ENCODE data around the gene TMEM69.

DNA sequence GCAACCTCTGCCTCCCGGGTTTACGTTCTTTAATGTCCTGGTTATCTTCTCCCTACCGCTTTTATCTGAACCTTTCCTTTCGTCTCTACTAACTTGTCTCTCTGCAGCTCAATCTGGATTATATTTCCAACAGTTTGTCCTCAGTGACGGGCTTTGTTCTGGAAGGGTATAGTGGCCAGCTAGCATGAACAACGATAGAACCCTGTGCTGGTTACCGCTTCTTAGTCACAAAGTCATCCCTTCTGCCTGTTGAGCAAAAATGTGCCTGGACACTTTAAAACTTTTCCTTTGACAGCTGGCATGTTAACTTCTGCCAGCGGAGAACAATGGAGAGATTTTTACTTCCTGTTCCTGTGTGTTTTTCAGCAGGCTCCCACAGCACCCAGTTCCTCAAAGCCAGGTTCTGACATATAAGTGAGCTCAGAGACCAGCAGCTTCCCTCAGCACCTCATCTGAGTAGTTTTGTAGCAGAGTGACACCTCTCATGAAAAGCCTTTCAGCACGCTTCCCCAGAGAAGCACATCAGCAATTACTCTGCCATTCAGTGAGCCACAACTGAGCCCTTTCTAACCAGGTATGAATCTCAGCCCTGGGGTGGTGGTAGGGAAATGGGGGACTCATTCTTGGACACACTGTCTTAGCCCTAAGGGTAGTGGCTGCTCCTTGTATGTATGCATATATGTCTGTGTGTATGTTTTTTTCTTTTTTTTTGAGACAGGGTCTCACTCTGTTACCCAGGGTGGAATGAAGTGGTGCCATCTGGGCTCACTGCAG, 40.5 kb upstream of the TMEM69 start:
- TF ChIP-seq, protein P1, sequence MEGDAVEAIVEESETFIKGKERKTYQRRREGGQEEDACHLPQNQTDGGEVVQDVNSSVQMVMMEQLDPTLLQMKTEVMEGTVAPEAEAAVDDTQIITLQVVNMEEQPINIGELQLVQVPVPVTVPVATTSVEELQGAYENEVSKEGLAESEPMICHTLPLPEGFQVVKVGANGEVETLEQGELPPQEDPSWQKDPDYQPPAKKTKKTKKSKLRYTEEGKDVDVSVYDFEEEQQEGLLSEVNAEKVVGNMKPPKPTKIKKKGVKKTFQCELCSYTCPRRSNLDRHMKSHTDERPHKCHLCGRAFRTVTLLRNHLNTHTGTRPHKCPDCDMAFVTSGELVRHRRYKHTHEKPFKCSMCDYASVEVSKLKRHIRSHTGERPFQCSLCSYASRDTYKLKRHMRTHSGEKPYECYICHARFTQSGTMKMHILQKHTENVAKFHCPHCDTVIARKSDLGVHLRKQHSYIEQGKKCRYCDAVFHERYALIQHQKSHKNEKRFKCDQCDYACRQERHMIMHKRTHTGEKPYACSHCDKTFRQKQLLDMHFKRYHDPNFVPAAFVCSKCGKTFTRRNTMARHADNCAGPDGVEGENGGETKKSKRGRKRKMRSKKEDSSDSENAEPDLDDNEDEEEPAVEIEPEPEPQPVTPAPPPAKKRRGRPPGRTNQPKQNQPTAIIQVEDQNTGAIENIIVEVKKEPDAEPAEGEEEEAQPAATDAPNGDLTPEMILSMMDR (IDR thresholded peaks at IDR 0.05), result no peak
- TF ChIP-seq POLR2A (IDR thresholded peaks at IDR 0.05), result no peak
